ENCODE measurements around the gene RRP7A. TPM values are rescaled to one million over a fixed set of nuclear protein-coding genes. Genes with fewer than 3 reads are reported as not detected.
"Not testable (repeated sequence)": the region's sequence is repeated elsewhere in the genome, so short reads cannot be mapped to it uniquely, and the experiment has no call there.

Gene RRP7A
- total RNA-seq, 1 donor from 2014 or later: 31.2 TPM

GRCh38 chr22:42493393-42493792, 26.2 kb downstream of the RRP7A start:
- H3K9me3 ChIP-seq: no peaks in the 10 kb centered on the region
- no peaks in the 10 kb centered on the region for H3K36me3 ChIP-seq
- H3K27me3 ChIP-seq: no peaks in the 10 kb centered on the region
- H3K27ac ChIP-seq: no peak overlapping the region
- no peak for TF ChIP-seq CTCF (IDR thresholded peaks at IDR 0.05)
- ATAC-seq (no peak), DNase-seq (no peak)
- no peak overlapping the region for H3K4me3 ChIP-seq
- intact Hi-C loops (cut with DNase I): no loop called here
- H3K4me1 ChIP-seq: peaks cover 6% of the 10 kb centered on the region

GRCh38 chr22:42492323-42492690, 27.3 kb downstream of the RRP7A start:
- Histone ChIP-seq H3K27ac (no peak overlapping the region), H3K36me3 (no peaks in the 10 kb centered on the region), H3K9me3 (no peaks in the 10 kb centered on the region), H3K4me3 (no peak overlapping the region), H3K27me3 (no peaks in the 10 kb centered on the region), H3K4me1 (no peaks in the 10 kb centered on the region)
- ATAC-seq (no peak), DNase-seq (no peak)
- intact Hi-C loops (cut with DNase I): no loop called here
- TF ChIP-seq CTCF (IDR thresholded peaks at IDR 0.05): no peak

- intact Hi-C loops (cut with DNase I): no loop called here
- H3K4me1 ChIP-seq: no peaks in the 10 kb centered on the region
- DNase-seq (no peak), ATAC-seq (no peak)
- TF ChIP-seq CTCF (IDR thresholded peaks at IDR 0.05): no peak
- H3K36me3 ChIP-seq: no peaks in the 10 kb centered on the region
- no peak overlapping the region for H3K27ac ChIP-seq
- H3K4me3 ChIP-seq: no peak overlapping the region
- no peaks in the 10 kb centered on the region for H3K27me3 ChIP-seq
- H3K9me3 ChIP-seq: no peaks in the 10 kb centered on the region
Measured at GRCh38 chr22:42490243-42490832, 29.3 kb downstream of the RRP7A start.

DNA sequence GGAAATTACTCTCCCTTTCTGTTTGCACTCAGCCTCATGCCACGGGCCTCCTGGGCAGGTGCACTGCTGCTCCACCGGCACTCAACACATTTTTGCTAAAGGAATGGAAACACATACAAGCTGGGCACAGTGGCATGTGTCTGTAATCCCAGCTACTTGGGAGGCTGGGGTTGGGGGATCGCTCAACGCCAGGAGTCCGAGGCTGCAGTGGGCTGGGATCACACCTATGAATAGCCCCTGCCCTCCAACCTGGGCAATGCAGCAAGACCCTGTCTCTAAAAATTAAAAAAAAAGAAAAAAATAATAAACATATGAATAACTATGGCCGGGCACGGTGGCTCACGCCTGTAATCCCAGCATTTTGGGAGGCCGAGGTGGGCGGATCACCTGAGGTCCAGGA, 30.6 kb downstream of the RRP7A start:
- Histone ChIP-seq H3K9me3 (no peaks in the 10 kb centered on the region), H3K36me3 (no peaks in the 10 kb centered on the region), H3K27ac (no peak overlapping the region), H3K4me3 (no peak overlapping the region), H3K4me1 (no peaks in the 10 kb centered on the region), H3K27me3 (no peaks in the 10 kb centered on the region)
- ATAC-seq: no peak
- DNase-seq: no peak
- TF ChIP-seq CTCF (IDR thresholded peaks at IDR 0.05): no peak
- intact Hi-C loops (cut with DNase I): no loop called here

- H3K36me3 ChIP-seq: no peaks in the 10 kb centered on the region
- no peaks in the 10 kb centered on the region for H3K9me3 ChIP-seq
- no peak for TF ChIP-seq CTCF (IDR thresholded peaks at IDR 0.05)
- ATAC-seq: no peak
- intact Hi-C loops (cut with DNase I): no loop called here
- H3K4me1 ChIP-seq: no peaks in the 10 kb centered on the region
- no peak for DNase-seq
- H3K27me3 ChIP-seq: no peaks in the 10 kb centered on the region
- no peak overlapping the region for H3K4me3 ChIP-seq
- no peak overlapping the region for H3K27ac ChIP-seq
Measured at GRCh38 chr22:42484506-42484905, 35.1 kb downstream of the RRP7A start.

GRCh38 chr22:42483610-42484223, 35.9 kb downstream of the RRP7A start:
- ATAC-seq; H3K4me1 ChIP-seq; H3K4me3 ChIP-seq; DNase-seq; H3K36me3 ChIP-seq; H3K27me3 ChIP-seq; H3K27ac ChIP-seq; intact Hi-C loops (cut with DNase I); H3K9me3 ChIP-seq: not testable (repeated sequence)
